K562 (cell line): Measurements from ENCODE around the gene ZNF624. TPM values are rescaled to one million over a fixed set of nuclear protein-coding genes. Genes with fewer than 3 reads are reported as not detected.

Experiments used
- ATAC-seq: fragments of 200-7000 bp; cut with Tn5 transposase; 3 replicates; pipeline ENCODE4 v1.9.1; 2020; ENCODE audit warnings: moderate library complexity
- BruUV-seq: library from RNA; stranded (reverse); fragments of 400-500 nt; replicated peaks from 2 replicates; lab custom pipeline; 2021; lab: Mats Ljungman, UMichigan
- CTCF ChIA-PET: fragments of 300-600 bp; formaldehyde crosslinking; extraction: SDS; loops from one replicate; lab custom pipeline; 2021; ENCODE audit warnings: low intra/inter-chr PET ratio; lab: Yijun Ruan, JAX
- POLR2A ChIA-PET: fragments of 300-600, 350-650 bp; sonication (Branson Sonifier 250); formaldehyde crosslinking; extraction: SDS; loops from one replicate; lab custom pipeline; 2021; ENCODE audit warnings: antibody characterized with exemption, inconsistent platforms; lab: Yijun Ruan, JAX
- DNase-seq, 4 experiments: peaks; one replicate each; pipeline versions ENCODE4 v3.0.0 to v3.0.0-alpha.2; 2011 to 2018; ENCODE audit warnings: low spot score in 3 of 4, mixed read lengths in 3 of 4; ENCODE audit errors: extremely low read depth in 1 of 4
- FAIRE-seq: peaks from 2 replicates; lab custom pipeline; 2011; peaks lifted over from hg19 to GRCh38; lab: Jason Lieb, UNC
- H2AFZ ChIP-seq: 2 replicates; pipeline ENCODE4 v1.6.0; 2011; ENCODE audit warnings: low read depth, low read length, control low read depth, inconsistent platforms
- H3K27ac ChIP-seq: fragments of 200-600 bp; 3 replicates; pipeline ENCODE4 v1.8.0; 2011; ENCODE audit warnings: low read depth, mild to moderate bottlenecking, control low read depth, inconsistent platforms, low read length, moderate library complexity, mixed read lengths; ENCODE audit errors: extremely low read depth
- H3K27me3 ChIP-seq, 2 experiments: fragments of 300-600 bp in 1 of 2; 2 replicates in 1 of 2; 3 replicates in 1 of 2; pipeline versions ENCODE4 v1.6.0 to v1.8.0; 2011; ENCODE audit warnings: inconsistent platforms in 2 of 2, low read length in 2 of 2, mild to moderate bottlenecking in 1 of 2, mixed read lengths in 1 of 2, moderate library complexity in 1 of 2; ENCODE audit not compliant: control insufficient read depth in 2 of 2, insufficient read depth in 2 of 2
- H3K36me3 ChIP-seq: fragments of 300-600 bp; 3 replicates; pipeline ENCODE4 v1.8.0; 2011; ENCODE audit warnings: mild to moderate bottlenecking, low read length, inconsistent platforms; ENCODE audit not compliant: control insufficient read depth, insufficient read depth
- H3K4me1 ChIP-seq, 2 experiments: fragments of 200-600 bp in 1 of 2; replicated peaks in 1 of 2; 2 replicates in 1 of 2; 3 replicates in 1 of 2; pipeline versions ENCODE4 v1.5.1 to v1.8.0; 2011; ENCODE audit warnings: inconsistent platforms in 2 of 2, low read length in 2 of 2, mild to moderate bottlenecking in 1 of 2, mixed read lengths in 1 of 2, moderate library complexity in 1 of 2; ENCODE audit not compliant: control insufficient read depth in 2 of 2, insufficient read depth in 2 of 2
- H3K4me2 ChIP-seq: 2 replicates; pipeline ENCODE4 v1.6.1; 2011; ENCODE audit warnings: low read length, control low read depth, inconsistent platforms, mixed read lengths; ENCODE audit not compliant: insufficient read depth
- H3K4me3 ChIP-seq: fragments of 200-600 bp; sonication (generic), shearing (Covaris generic); 2 replicates; pipeline ENCODE4 v1.5.1; 2016; ENCODE audit warnings: control low read depth, inconsistent platforms
- H3K79me2 ChIP-seq: fragments of 200-600 bp; 3 replicates; pipeline ENCODE4 v1.8.0; 2011; ENCODE audit warnings: low read length, inconsistent platforms; ENCODE audit not compliant: control insufficient read depth, insufficient read depth
- H3K9ac ChIP-seq, 2 experiments: 2 replicates each; pipeline versions ENCODE4 v1.6.0 to v1.6.1; 2011; ENCODE audit warnings: low read depth in 2 of 2, low read length in 2 of 2, control low read depth in 1 of 2, inconsistent platforms in 1 of 2, mild to moderate bottlenecking in 1 of 2, mixed read lengths in 1 of 2; ENCODE audit not compliant: insufficient read depth in 1 of 2
- H3K9me1 ChIP-seq: one replicate; pipeline ENCODE4 v1.6.0; 2011; ENCODE audit warnings: inconsistent platforms, mild to moderate bottlenecking, low read length, moderate library complexity; ENCODE audit not compliant: control insufficient read depth, insufficient read depth
- H3K9me3 ChIP-seq: replicated peaks from 2 replicates; pipeline ENCODE4 v1.5.1; 2011; ENCODE audit warnings: low read depth, low read length, inconsistent platforms; ENCODE audit not compliant: control insufficient read depth, insufficient read depth
- H4K20me1 ChIP-seq: replicated peaks from 2 replicates; pipeline ENCODE4 v1.6.1; 2011; ENCODE audit warnings: low read length, inconsistent platforms, mixed read lengths; ENCODE audit not compliant: control insufficient read depth, insufficient read depth
- ATF2 ChIP-seq: sonication (generic); formaldehyde crosslinking; IDR thresholded peaks from 2 replicates; pipeline ENCODE4 v1.8.1; 2022; ENCODE audit warnings: missing genetic modification reagents
- CXXC5 ChIP-seq: fragments of 250-450 bp; sonication (Bioruptor Pico); IDR thresholded peaks from 2 replicates; pipeline ENCODE4 v1.8.0; 2022; ENCODE audit warnings: inconsistent platforms, mild to moderate bottlenecking, moderate library complexity
- EZH2 ChIP-seq: IDR thresholded peaks from 2 replicates; pipeline ENCODE4 v1.6.1; 2012; ENCODE audit warnings: low read depth, mild to moderate bottlenecking, inconsistent platforms, low read length, borderline replicate concordance
- KDM1A ChIP-seq, 2 experiments: fragments of 450-650 bp; IDR thresholded peaks; 2 replicates each; pipeline ENCODE4 v1.6.1; 2016; ENCODE audit warnings: mild to moderate bottlenecking in 2 of 2
- MTA3 ChIP-seq: fragments of 450-650 bp; formaldehyde crosslinking; IDR thresholded peaks from 2 replicates; pipeline ENCODE4 v1.6.1; 2017; ENCODE audit warnings: mild to moderate bottlenecking, borderline replicate concordance
- PHTF2 ChIP-seq: fragments of 250-450 bp; sonication (Bioruptor Pico); IDR thresholded peaks from 2 replicates; pipeline ENCODE4 v1.5.0; 2021; ENCODE audit warnings: mild to moderate bottlenecking
- RBM17 ChIP-seq: fragments of 200-400 bp; formaldehyde crosslinking; IDR thresholded peaks from 2 replicates; pipeline ENCODE4 v1.6.1; 2017; ENCODE audit warnings: low read depth, mild to moderate bottlenecking, low read length, borderline replicate concordance
- WGBS: fragments of 100-300 bp; shearing (Covaris generic); methylation state at CpG from one replicate; pipeline ENCODE4 v1.1.6; 2016; ENCODE audit warnings: low coverage, mixed read lengths; ENCODE audit not compliant: insufficient coverage; ENCODE audit errors: missing lambda C conversion rate; 5-methylcytosine and 5-hydroxymethylcytosine counted together
- in situ Hi-C: fragments of 300-500 bp; cut with MboI; formaldehyde crosslinking; loops from 4 replicates; pipeline ENCODE4 v1.15.0; 2018; ENCODE audit warnings: inconsistent platforms, mixed read lengths
- intact Hi-C: fragments of 100-400 bp; cut with micrococcal nuclease; formaldehyde crosslinking; loops from 2 replicates; pipeline ENCODE4 v1.14.2; 2022
- polyA plus RNA-seq, 8 experiments: library from polyadenylated mRNA; depleted of rRNA in 4 of 8; stranded (reverse) in 5 of 8; unstranded in 3 of 8; fragments of >200 nt; fragmentation: Nextera tagmentation in 2 of 8; fragmentation: Illumina TruSeq in 1 of 8; extraction: Ambion mirVana in 2 of 8; extraction: Trizol in 1 of 8; gene quantifications; 2 replicates each; pipeline versions ENCODE4 v1.2.1 to v1.2.3, GENCODE V29; 2011 to 2014; ENCODE audit warnings: inconsistent platforms in 1 of 8, missing spikeins in 1 of 8
- total RNA-seq, 7 experiments: library from RNA; depleted of rRNA in 6 of 7; stranded (reverse); fragments of >200 nt in 6 of 7; fragmentation: Illumina TruSeq in 2 of 7; extraction: Trizol in 2 of 7; gene quantifications; 2 replicates each; pipeline versions ENCODE4 v1.2.1 to v1.2.3, GENCODE V29; 2011 to 2021; ENCODE audit warnings: low replicate concordance in 1 of 7

ZNF624 gene
- total and polyA plus RNA-seq, 9 of the 15 experiments (the other 6 are each of a cell fraction or from before 2014, with no cell fraction given), result 0.34 to 2.1 (median 1.1) TPM

GRCh38 chr17:16649585-16649984, 4.1 kb downstream of the ZNF624 start:
- intact Hi-C loops, result no loop called here
- Histone ChIP-seq H3K4me3 (no peak overlapping the region), H3K27me3 (no peaks in the 10 kb centered on the region), H3K9me1 (no peaks in the 10 kb centered on the region), H3K9me3 (no peaks in the 10 kb centered on the region), H3K79me2 (peaks cover 4% of the 10 kb centered on the region; the same call in 1 of the 3 replicates), H3K36me3 (no peaks in the 10 kb centered on the region), H3K4me2 (no peak overlapping the region), H2AFZ (no peak overlapping the region), H3K27ac (no peak overlapping the region), H3K4me1 (peaks cover 3 to 5% of the 10 kb centered on the region in 2 experiments; a peak in 2 of 5 replicates), H4K20me1 (no peaks in the 10 kb centered on the region), H3K9ac (no peak overlapping the region)
- BruUV-seq, result no TSS peak
- POLR2A ChIA-PET, result no interaction called here
- in situ Hi-C loops, result no loop called here
- FAIRE-seq, result no peak
- no peak for TF ChIP-seq EZH2
- DNase-seq, result no peak
- CTCF ChIA-PET, result no interaction called here
- no peak for ATAC-seq
- 63% methylated on average over 2 of the region's 3 CpGs for WGBS

GRCh38 chr17:16639438-16639837, 14.2 kb downstream of the ZNF624 start:
- no peaks in the 10 kb centered on the region for H3K4me1 ChIP-seq
- H3K9me1 ChIP-seq, result no peaks in the 10 kb centered on the region
- no peaks in the 10 kb centered on the region for H3K27me3 ChIP-seq
- no peak overlapping the region for H3K9ac ChIP-seq
- H4K20me1 ChIP-seq, result no peaks in the 10 kb centered on the region
- H3K36me3 ChIP-seq, result no peaks in the 10 kb centered on the region
- no peak overlapping the region for H3K4me3 ChIP-seq
- FAIRE-seq (no peak), DNase-seq (no peak), ATAC-seq (no peak)
- no peak overlapping the region for H3K4me2 ChIP-seq
- no TSS peak for BruUV-seq
- no peak overlapping the region for H2AFZ ChIP-seq
- H3K9me3 ChIP-seq, result no peaks in the 10 kb centered on the region; the same call in 1 of the 2 replicates
- in situ Hi-C loops, result no loop called here
- ChIA-PET POLR2A (interaction anchor here (1.3 kb wide), 1 partner anchor 14 kb away, joined by 3 read pairs; no protein-coding TSS in a partner anchor), CTCF (no interaction called here)
- 8% methylated on average over 1 of the region's 1 CpG for WGBS
- H3K79me2 ChIP-seq, result no peaks in the 10 kb centered on the region
- no peak for TF ChIP-seq KDM1A (IDR thresholded peaks at IDR 0.05)
- TF ChIP-seq CXXC5 (CRISPR knock-in tag), result no peak
- no peak for TF ChIP-seq PHTF2
- TF ChIP-seq RBM17, result no peak
- no peak for TF ChIP-seq ATF2 (CRISPR knock-in tag)
- no peak for TF ChIP-seq MTA3
- intact Hi-C loops, result no loop called here
- H3K27ac ChIP-seq, result no peak overlapping the region
